ENCODE measurements around the gene TENM3. TPM values are rescaled to one million over a fixed set of nuclear protein-coding genes. Genes with fewer than 3 reads are reported as not detected.

TENM3 gene
- total RNA-seq, 1 donor from 2014 or later: 0.05 TPM

DNA sequence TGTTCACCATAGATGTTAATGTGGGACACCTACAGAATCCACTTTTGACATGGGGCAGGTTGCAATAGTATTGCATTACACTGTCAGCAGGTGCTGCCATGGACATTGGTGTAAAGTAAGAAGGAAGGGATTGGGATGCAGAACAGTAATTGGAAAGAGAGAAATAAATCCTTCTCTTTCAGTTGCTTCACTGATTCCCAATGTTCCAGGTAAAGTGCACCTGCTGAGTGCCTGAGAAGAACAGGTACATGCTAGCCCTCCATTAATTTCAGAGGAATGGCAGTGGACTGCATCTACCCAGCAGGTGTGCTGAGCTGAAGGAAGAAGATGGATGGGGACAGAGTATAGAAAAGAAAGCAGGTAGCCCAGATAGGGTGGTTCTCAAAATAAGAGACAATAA lies 248.5 kb downstream of the TENM3 start:
- Mint-ChIP-seq H3K9me3 (no peaks in the 10 kb centered on the region), H3K27me3 (ENCODE audit: low read depth) (peaks cover 6% of the 10 kb centered on the region), H3K27ac (no peak overlapping the region), H3K4me1 (ENCODE audit: low read depth) (peaks cover 8% of the 10 kb centered on the region), H3K4me3 (ENCODE audit: low read depth) (no peak overlapping the region), H3K36me3 (ENCODE audit: low read depth) (no peaks in the 10 kb centered on the region)
- intact Hi-C loops (cut with micrococcal nuclease): loop anchor here (5.0 kb wide), 1 partner anchor 316 kb away; no protein-coding TSS in a partner anchor
- no peak for DNase-seq (ENCODE audit: low spot score)

DNA sequence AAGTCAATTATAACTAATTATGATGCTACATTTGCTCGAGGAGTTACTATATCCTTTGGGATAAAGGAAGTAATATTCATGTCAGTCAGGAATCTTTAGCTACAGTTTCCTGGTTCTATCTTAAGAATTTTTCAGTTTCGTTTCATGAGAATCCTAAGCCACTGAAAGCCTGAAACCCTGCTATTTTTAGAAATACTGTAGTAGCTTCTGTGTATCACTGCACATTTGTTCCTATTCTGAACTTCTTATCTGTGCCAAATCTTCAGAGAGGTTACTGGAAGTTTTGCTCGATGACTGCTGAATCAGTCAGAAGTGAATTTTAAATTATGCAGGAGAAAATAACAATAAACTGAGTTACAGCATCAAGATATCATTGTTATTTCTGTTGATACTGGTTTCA lies 249.2 kb downstream of the TENM3 start:
- H3K4me3 Mint-ChIP-seq (ENCODE audit: low read depth): no peak overlapping the region
- peaks cover 8% of the 10 kb centered on the region for H3K4me1 Mint-ChIP-seq (ENCODE audit: low read depth)

DNA sequence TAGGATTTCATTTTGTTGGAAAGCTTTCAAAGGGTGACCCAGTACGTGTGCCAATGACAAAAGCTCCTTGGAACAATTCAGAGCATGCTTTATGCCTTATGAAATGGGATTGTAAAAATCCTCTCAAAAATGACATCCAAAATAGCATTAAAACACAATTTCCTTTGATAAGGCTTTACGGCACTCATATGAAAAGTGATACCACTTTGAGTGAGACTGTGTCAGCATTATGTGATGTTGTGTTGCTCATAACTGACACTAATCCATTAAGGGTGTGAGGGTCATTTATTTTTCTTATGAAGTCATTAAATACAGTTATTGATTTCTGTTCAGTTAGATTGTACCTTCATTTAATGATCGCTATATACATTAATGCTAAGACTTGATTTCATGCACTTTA lies 250.2 kb downstream of the TENM3 start:
- DNase-seq (ENCODE audit: low spot score): no peak
- Mint-ChIP-seq H3K27me3 (ENCODE audit: low read depth) (peaks cover 6% of the 10 kb centered on the region), H3K36me3 (ENCODE audit: low read depth) (no peaks in the 10 kb centered on the region), H3K27ac (no peak overlapping the region), H3K9me3 (no peaks in the 10 kb centered on the region), H3K4me3 (ENCODE audit: low read depth) (no peak overlapping the region), H3K4me1 (ENCODE audit: low read depth) (peaks cover 8% of the 10 kb centered on the region)
- intact Hi-C loops (cut with micrococcal nuclease): loop anchor here (5.0 kb wide), 1 partner anchor 314 kb away; no protein-coding TSS in a partner anchor

More for the DNA sequence above, 249.2 kb downstream of the TENM3 start:
- no peak overlapping the region for H3K27ac Mint-ChIP-seq
- DNase-seq (ENCODE audit: low spot score): no peak
- no peaks in the 10 kb centered on the region for H3K9me3 Mint-ChIP-seq
- no peaks in the 10 kb centered on the region for H3K36me3 Mint-ChIP-seq (ENCODE audit: low read depth)
- peaks cover 6% of the 10 kb centered on the region for H3K27me3 Mint-ChIP-seq (ENCODE audit: low read depth)
- intact Hi-C loops (cut with micrococcal nuclease): loop anchor here (5.0 kb wide), 1 partner anchor 315 kb away; no protein-coding TSS in a partner anchor

DNA sequence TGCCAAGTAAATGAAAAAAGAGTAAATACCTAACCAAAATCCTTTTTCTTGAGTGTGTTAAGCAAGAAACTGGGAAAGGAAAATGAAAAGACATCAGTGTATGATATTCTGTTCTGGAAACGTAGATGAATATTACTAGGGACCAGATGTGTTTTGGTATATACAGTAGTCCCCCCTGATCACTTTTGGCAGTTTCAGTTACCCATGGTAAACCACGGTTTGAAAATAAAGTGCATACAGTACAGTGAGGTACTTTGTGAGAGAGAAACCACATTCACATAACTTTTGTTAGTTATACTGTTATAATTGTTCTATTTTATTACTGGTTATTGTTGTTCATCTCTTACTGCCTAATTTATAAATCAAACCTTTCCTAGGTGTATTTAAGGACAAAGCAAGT lies 250.9 kb downstream of the TENM3 start:
- intact Hi-C loops (cut with micrococcal nuclease): loop anchor here (5.0 kb wide), 1 partner anchor 313 kb away; no protein-coding TSS in a partner anchor
- Mint-ChIP-seq H3K4me3 (ENCODE audit: low read depth) (no peak overlapping the region), H3K27ac (no peak overlapping the region), H3K9me3 (no peaks in the 10 kb centered on the region), H3K27me3 (ENCODE audit: low read depth) (peaks cover 6% of the 10 kb centered on the region), H3K36me3 (ENCODE audit: low read depth) (no peaks in the 10 kb centered on the region), H3K4me1 (ENCODE audit: low read depth) (peaks cover 8% of the 10 kb centered on the region)
- no peak for DNase-seq (ENCODE audit: low spot score)

DNA sequence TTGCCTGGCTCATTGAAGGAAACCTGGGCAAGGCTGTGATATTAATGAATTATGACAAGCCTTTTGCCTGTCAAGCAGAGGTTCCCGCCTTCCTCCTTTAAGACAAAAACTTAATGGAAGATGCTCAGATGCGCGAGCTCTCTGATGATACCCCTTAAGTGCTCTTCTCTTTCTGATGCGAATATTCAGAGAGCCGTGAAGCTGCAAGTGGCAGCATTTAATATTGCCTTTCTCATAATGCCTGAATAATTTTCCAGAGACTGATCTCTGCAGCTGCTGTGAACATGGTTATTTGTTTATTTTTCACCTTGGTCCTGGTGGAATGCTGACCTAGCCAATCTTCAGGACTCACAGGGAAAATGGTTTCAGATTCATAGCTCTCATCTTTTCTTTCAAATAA lies 251.8 kb downstream of the TENM3 start:
- intact Hi-C loops (cut with micrococcal nuclease): no loop called here
- Mint-ChIP-seq H3K27me3 (ENCODE audit: low read depth) (peaks cover 3% of the 10 kb centered on the region), H3K27ac (no peak overlapping the region), H3K4me3 (ENCODE audit: low read depth) (no peak overlapping the region), H3K9me3 (no peaks in the 10 kb centered on the region), H3K4me1 (ENCODE audit: low read depth) (peaks cover 8% of the 10 kb centered on the region), H3K36me3 (ENCODE audit: low read depth) (no peaks in the 10 kb centered on the region)
- no peak for DNase-seq (ENCODE audit: low spot score)

DNA sequence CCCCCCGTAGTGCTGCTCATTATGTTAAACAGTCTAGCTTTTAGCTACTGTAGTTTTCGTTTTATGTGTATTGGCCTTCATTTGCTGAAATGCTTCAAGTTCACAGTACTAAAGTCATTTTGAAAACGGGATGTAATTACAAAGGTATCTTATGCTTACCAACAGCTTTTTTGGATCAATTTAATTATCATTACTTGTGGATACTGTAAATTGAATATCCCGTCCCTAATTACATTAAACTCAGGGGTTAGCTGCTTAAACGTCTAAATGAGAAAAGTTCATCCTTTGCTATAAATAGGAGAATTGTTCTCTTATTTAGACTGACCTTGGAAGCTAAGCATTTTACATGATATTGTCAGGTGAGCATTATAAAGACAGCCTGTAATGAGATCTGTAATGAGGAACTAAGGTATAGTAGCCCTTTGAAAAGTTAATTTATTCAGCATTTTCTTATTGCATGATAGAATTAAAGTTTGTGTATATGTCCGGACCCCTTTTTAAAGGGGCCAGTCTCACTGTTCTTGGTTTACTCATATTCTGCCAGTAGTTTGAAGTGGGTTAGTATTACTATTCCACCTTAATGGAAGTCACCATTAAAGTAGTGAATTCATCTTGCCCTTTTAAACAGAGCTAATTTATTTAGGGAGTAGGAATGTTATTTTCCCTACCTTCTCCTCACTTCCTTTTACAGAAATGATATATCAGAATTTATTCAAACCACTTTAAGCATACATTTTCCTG lies 252.6 kb downstream of the TENM3 start:
- H3K36me3 Mint-ChIP-seq (ENCODE audit: low read depth): no peaks in the 10 kb centered on the region
- no peak overlapping the region for H3K4me3 Mint-ChIP-seq (ENCODE audit: low read depth)
- no peak overlapping the region for H3K27ac Mint-ChIP-seq
- H3K9me3 Mint-ChIP-seq: no peaks in the 10 kb centered on the region
- intact Hi-C loops (cut with micrococcal nuclease): no loop called here
- peaks cover under 1% of the 10 kb centered on the region for H3K27me3 Mint-ChIP-seq (ENCODE audit: low read depth)
- DNase-seq (ENCODE audit: low spot score): no peak
- peaks cover 8% of the 10 kb centered on the region for H3K4me1 Mint-ChIP-seq (ENCODE audit: low read depth)

DNA sequence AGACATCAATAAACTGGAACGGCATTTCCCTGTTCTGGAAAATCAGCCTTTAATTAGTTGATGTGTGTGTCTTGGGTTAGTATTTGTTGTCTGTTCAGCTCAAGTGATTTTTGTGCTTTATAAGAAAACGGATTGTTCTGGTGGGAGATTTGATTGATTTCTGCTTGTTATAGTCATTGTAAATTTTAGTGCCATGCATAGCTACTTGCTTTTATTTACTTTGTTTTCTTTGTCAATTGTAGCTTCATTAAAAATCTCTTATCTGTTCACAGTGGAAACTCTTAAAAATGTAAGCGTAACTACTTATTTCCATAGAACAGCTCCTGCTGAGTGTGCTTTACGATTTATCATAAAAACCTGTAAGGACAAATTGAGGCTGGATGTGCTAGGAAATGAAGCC lies 253.2 kb downstream of the TENM3 start:
- intact Hi-C loops (cut with micrococcal nuclease): no loop called here
- Mint-ChIP-seq H3K4me1 (ENCODE audit: low read depth) (peaks cover 8% of the 10 kb centered on the region), H3K27me3 (ENCODE audit: low read depth) (peaks cover 3% of the 10 kb centered on the region), H3K27ac (no peak overlapping the region), H3K36me3 (ENCODE audit: low read depth) (no peaks in the 10 kb centered on the region), H3K9me3 (no peaks in the 10 kb centered on the region), H3K4me3 (ENCODE audit: low read depth) (no peak overlapping the region)
- DNase-seq (ENCODE audit: low spot score): no peak

DNA sequence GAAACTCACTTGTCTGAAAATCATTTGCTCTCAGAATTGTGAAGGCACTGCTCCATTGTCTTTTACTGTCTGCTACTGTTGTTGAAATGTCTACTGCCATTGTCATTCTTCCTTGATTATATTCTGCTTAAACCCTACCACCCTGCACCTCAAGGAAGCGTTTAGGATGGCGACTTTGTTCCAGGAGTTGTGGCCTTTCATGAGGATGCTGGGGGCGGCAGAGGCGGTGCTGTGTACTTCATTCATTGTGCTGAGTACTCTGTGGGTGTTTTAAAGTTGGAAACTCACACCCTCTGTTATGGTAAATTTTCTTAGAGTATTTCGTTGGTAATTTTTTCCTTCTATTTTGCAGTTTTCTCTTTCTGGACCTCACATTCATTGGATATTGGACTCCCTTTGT lies 258.9 kb downstream of the TENM3 start:
- intact Hi-C loops (cut with micrococcal nuclease): no loop called here

DNA sequence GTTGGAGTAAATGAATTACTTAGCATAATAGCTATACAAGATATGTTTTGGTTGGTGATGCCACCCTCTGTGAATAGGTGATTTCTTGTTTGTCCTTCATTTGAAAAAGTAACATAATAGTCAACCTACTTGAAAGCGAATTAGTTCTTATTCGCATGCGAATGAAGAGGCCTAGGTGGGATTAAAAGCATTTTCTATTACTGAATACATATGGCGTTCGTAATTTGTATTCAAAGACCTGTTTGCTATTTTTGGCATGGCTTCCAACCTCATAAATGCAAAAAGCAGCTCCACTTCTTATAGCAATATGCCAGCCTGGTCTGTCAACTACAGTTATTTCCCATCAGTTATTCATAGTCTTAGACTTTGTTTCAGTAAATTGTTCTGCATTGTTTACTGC lies 261.3 kb downstream of the TENM3 start:
- DNase-seq (ENCODE audit: low spot score): no peak
- intact Hi-C loops (cut with micrococcal nuclease): no loop called here
- Mint-ChIP-seq H3K27me3 (ENCODE audit: low read depth) (peaks cover 5% of the 10 kb centered on the region), H3K4me1 (ENCODE audit: low read depth) (no peaks in the 10 kb centered on the region), H3K9me3 (no peaks in the 10 kb centered on the region), H3K27ac (no peak overlapping the region), H3K4me3 (ENCODE audit: low read depth) (no peak overlapping the region), H3K36me3 (ENCODE audit: low read depth) (no peaks in the 10 kb centered on the region)

More for the DNA sequence above, 258.9 kb downstream of the TENM3 start:
- Mint-ChIP-seq H3K9me3 (no peaks in the 10 kb centered on the region), H3K27ac (no peak overlapping the region), H3K36me3 (ENCODE audit: low read depth) (no peaks in the 10 kb centered on the region), H3K4me3 (ENCODE audit: low read depth) (no peak overlapping the region), H3K4me1 (ENCODE audit: low read depth) (no peaks in the 10 kb centered on the region), H3K27me3 (ENCODE audit: low read depth) (peaks cover 5% of the 10 kb centered on the region)
- DNase-seq (ENCODE audit: low spot score): no peak

DNA sequence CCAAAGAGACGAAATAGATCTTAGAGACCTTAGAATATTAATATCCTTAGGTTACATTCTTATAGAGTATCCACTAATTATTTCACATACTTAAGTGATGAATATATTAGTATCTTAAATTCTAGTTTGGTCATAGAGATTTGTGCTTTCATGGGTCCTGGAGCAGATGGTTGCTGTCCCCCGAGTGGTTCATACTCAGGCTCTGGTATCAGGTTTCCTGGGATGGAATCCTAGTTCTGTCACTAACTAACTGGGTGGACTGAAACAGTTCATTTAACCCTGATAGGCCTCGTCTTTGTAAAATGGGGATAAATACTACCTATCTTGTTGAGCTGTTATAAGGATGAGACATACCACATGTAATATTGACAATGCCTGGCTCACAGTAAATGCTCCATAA lies 264.6 kb downstream of the TENM3 start:
- no peak overlapping the region for H3K4me3 Mint-ChIP-seq (ENCODE audit: low read depth)
- intact Hi-C loops (cut with micrococcal nuclease): no loop called here
- no peak for DNase-seq (ENCODE audit: low spot score)
- H3K4me1 Mint-ChIP-seq (ENCODE audit: low read depth): no peaks in the 10 kb centered on the region
- no peak overlapping the region for H3K27ac Mint-ChIP-seq
- H3K9me3 Mint-ChIP-seq: no peaks in the 10 kb centered on the region
- H3K36me3 Mint-ChIP-seq (ENCODE audit: low read depth): no peaks in the 10 kb centered on the region
- peaks cover 2% of the 10 kb centered on the region for H3K27me3 Mint-ChIP-seq (ENCODE audit: low read depth)

DNA sequence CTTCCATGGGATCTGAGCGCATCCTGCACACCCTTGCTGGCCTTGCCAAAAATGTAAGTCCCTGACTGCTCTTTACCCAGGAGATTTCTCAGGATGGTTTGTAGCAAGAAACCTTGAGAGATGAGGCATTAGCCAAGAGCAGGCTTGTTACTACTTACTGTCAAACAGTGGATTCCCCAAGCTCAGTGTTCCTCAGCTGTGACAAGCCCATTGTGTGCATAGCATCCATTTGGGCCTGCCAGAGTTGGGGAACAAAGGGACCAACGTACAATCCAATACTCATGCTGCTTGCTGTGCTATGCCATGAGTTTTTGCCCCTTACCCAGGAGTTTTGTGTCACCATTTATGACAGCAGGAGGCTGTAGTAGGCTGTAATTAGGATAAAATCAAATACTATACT lies 267.6 kb downstream of the TENM3 start:
- intact Hi-C loops (cut with micrococcal nuclease): no loop called here
- no peaks in the 10 kb centered on the region for H3K36me3 Mint-ChIP-seq (ENCODE audit: low read depth)
- no peaks in the 10 kb centered on the region for H3K27me3 Mint-ChIP-seq (ENCODE audit: low read depth)
- H3K4me1 Mint-ChIP-seq (ENCODE audit: low read depth): no peaks in the 10 kb centered on the region
- H3K4me3 Mint-ChIP-seq (ENCODE audit: low read depth): no peak overlapping the region
- H3K27ac Mint-ChIP-seq: no peak overlapping the region
- H3K9me3 Mint-ChIP-seq: no peaks in the 10 kb centered on the region
- DNase-seq (ENCODE audit: low spot score): no peak

DNA sequence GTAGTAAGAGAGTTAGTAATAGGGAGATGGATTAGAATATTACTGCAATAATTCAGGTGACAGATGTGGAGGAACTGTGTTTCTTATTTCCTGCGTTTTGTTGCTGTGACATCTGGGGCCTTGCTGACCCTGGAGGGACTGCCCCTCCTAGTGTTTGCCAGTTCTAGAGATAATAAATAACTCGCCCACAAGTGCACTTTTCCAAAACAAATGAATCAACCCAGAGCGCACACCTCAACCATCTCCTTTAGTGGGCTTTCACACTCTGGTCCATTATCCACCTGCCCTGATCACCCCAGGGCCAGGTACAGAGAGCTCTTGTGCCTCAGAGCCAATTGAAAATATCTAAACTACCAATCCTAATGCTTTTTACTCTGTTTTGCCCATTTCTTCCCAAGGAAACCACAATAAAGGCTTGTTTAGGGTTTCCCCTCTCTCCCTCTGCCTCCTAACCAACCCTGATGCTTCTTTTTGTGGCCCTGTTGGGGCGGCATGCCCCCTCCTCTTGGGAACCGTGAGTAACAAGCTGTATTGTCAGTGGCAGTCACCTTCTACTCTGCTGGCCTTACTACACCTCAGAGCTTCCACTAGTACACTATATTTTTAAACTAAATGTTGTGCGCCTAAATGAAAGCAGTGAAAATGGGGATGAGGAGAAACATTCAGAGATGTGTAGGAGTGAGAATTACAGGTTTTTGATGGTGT lies 270.5 kb downstream of the TENM3 start:
- Mint-ChIP-seq H3K4me1 (ENCODE audit: low read depth) (no peaks in the 10 kb centered on the region), H3K27ac (no peak overlapping the region), H3K36me3 (ENCODE audit: low read depth) (no peaks in the 10 kb centered on the region), H3K9me3 (no peaks in the 10 kb centered on the region), H3K27me3 (ENCODE audit: low read depth) (no peaks in the 10 kb centered on the region), H3K4me3 (ENCODE audit: low read depth) (no peak overlapping the region)
- DNase-seq (ENCODE audit: low spot score): no peak
- intact Hi-C loops (cut with micrococcal nuclease): no loop called here

DNA sequence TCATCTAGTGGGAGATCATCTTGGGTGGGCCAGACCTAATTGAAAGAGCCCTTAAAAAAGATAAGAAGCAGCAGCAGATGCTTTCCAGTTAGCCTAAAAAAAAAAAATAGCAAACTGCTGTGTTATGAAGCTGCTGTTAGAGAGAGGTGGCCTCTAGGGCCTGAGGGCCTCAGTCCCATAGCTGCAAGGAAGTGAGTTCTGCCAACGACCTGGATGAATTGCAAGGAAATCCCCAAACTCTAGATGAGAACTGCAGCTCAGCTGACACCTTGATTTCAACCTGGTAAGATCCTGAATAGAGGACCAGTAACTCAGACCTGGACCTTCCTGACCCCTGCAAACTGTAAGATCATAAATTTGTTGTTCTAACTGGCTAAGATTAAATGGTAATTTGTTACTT lies 275.2 kb downstream of the TENM3 start:
- Mint-ChIP-seq H3K27ac (no peak overlapping the region), H3K9me3 (no peaks in the 10 kb centered on the region), H3K4me1 (ENCODE audit: low read depth) (no peaks in the 10 kb centered on the region), H3K36me3 (ENCODE audit: low read depth) (no peaks in the 10 kb centered on the region), H3K4me3 (ENCODE audit: low read depth) (no peak overlapping the region), H3K27me3 (ENCODE audit: low read depth) (peaks cover 4% of the 10 kb centered on the region)
- intact Hi-C loops (cut with micrococcal nuclease): no loop called here
- no peak for DNase-seq (ENCODE audit: low spot score)

All from activated T-helper 2 cell treated with anti-CD3 and anti-CD28 coated beads, Interferon-gamma antibody, Interleukin-2, Interleukin-4, amounts not matched to agents 10 μg/mL and 5 μg/mL and 100 μg/mL, durations not matched to agents 14 hours and 24 hours and 36 hours (primary cell).